H1 (cell line): ENCODE data around the gene C2orf42. TPM values are rescaled to one million over a fixed set of nuclear protein-coding genes. Genes with fewer than 3 reads are reported as not detected.

Experiments used
- CTCF ChIA-PET: fragments of 300-600 bp; sonication (Branson Sonifier 250); formaldehyde crosslinking; loops from one replicate; lab custom pipeline; 2021; ENCODE audit not compliant: partially characterized antibody; lab: Charles Lee
- POLR2A ChIA-PET: fragments of 300-600 bp; sonication (Branson Sonifier 250); formaldehyde crosslinking; loops from one replicate; lab custom pipeline; 2021; ENCODE audit warnings: inconsistent platforms; ENCODE audit not compliant: partially characterized antibody; lab: Charles Lee
- DNase-seq, 2 experiments: peaks; one replicate each; pipeline versions ENCODE4 v3.0.0 to v3.0.0-alpha.2; 2010 to 2022; ENCODE audit warnings: low spot score in 2 of 2, low read depth in 1 of 2, mixed read lengths in 1 of 2
- FAIRE-seq: peaks from 2 replicates; lab custom pipeline; 2011; peaks lifted over from hg19 to GRCh38; lab: Jason Lieb, UNC
- H2AFZ ChIP-seq: 2 replicates; pipeline ENCODE4 v1.8.1; 2012; ENCODE audit warnings: low read length, inconsistent platforms
- H2AK5ac ChIP-seq: 2 replicates; pipeline ENCODE4 v1.6.1; 2013; ENCODE audit warnings: low read depth, low read length
- H2BK120ac ChIP-seq: replicated peaks from 2 replicates; pipeline ENCODE3; 2013; ENCODE audit warnings: low read depth, low read length, inconsistent platforms
- H2BK12ac ChIP-seq: 2 replicates; pipeline ENCODE4 v1.6.1; 2013; ENCODE audit warnings: low read depth, low read length
- H2BK15ac ChIP-seq: 2 replicates; pipeline ENCODE4 v1.6.1; 2013; ENCODE audit warnings: low read length
- H2BK20ac ChIP-seq: 2 replicates; pipeline ENCODE4 v1.6.1; 2013; ENCODE audit warnings: low read length
- H2BK5ac ChIP-seq: 2 replicates; pipeline ENCODE4 v1.6.1; 2013; ENCODE audit warnings: low read depth, low read length
- H3K14ac ChIP-seq: 2 replicates; pipeline ENCODE4 v1.6.1; 2013; ENCODE audit warnings: inconsistent platforms; ENCODE audit not compliant: insufficient read length
- H3K18ac ChIP-seq: 2 replicates; pipeline ENCODE4 v1.6.1; 2013; ENCODE audit warnings: low read length; ENCODE audit errors: extremely low read depth
- H3K23ac ChIP-seq: 2 replicates; pipeline ENCODE4 v1.6.1; 2013; ENCODE audit warnings: inconsistent platforms; ENCODE audit not compliant: insufficient read length
- H3K23me2 ChIP-seq: 2 replicates; pipeline ENCODE4 v1.6.1; 2013; ENCODE audit warnings: low read depth, low read length
- H3K27ac ChIP-seq: 2 replicates; pipeline ENCODE4 v1.6.1; 2011; ENCODE audit warnings: low read depth, low read length, inconsistent platforms
- H3K27me3 ChIP-seq, 4 experiments: replicated peaks in 1 of 4; 1 replicate in 1 of 4; 2 replicates in 3 of 4; pipeline versions ENCODE4 v1.6.1 to v1.8.1; 2011 to 2013; ENCODE audit warnings: low read length in 3 of 4, mild to moderate bottlenecking in 3 of 4, inconsistent platforms in 2 of 4, mixed read lengths in 2 of 4, moderate library complexity in 1 of 4; ENCODE audit not compliant: control insufficient read depth in 3 of 4, insufficient read depth in 3 of 4; ENCODE audit errors: extremely low read depth in 1 of 4
- H3K36me3 ChIP-seq, 4 experiments: 2 replicates each; pipeline versions ENCODE4 v1.6.1 to v1.8.1; 2011 to 2013; ENCODE audit warnings: mild to moderate bottlenecking in 4 of 4, low read length in 3 of 4, moderate library complexity in 2 of 4, control low read depth in 1 of 4, inconsistent platforms in 1 of 4; ENCODE audit not compliant: insufficient read depth in 4 of 4, control insufficient read depth in 2 of 4
- H3K4ac ChIP-seq: replicated peaks from 2 replicates; pipeline ENCODE3; 2013; ENCODE audit warnings: low read length, low read depth, mixed read lengths, inconsistent platforms; ENCODE audit not compliant: insufficient read length
- H3K4me1 ChIP-seq, 4 experiments: replicated peaks in 1 of 4; 1 replicate in 1 of 4; 2 replicates in 3 of 4; pipeline versions ENCODE4 v1.6.1 to v1.8.1; 2011 to 2013; ENCODE audit warnings: low read length in 3 of 4, inconsistent platforms in 2 of 4, mixed read lengths in 1 of 4; ENCODE audit not compliant: insufficient read depth in 4 of 4, control insufficient read depth in 3 of 4
- H3K4me2 ChIP-seq, 2 experiments: 2 replicates each; pipeline versions ENCODE4 v1.6.1 to v1.8.1; 2011 to 2013; ENCODE audit warnings: low read depth in 2 of 2, low read length in 2 of 2, control low read depth in 1 of 2, inconsistent platforms in 1 of 2, mild to moderate bottlenecking in 1 of 2; ENCODE audit not compliant: insufficient read depth in 1 of 2
- H3K4me3 ChIP-seq, 4 experiments: fragments of 200-600, 300-600 bp in 1 of 4; sonication (generic), shearing (Covaris generic), sonication (Bioruptor Twin) in 1 of 4; 2 replicates each; pipeline versions ENCODE4 v1.5.1 to v1.8.1; 2011 to 2016; ENCODE audit warnings: low read length in 4 of 4, low read depth in 3 of 4, control low read depth in 2 of 4, inconsistent platforms in 2 of 4, mild to moderate bottlenecking in 2 of 4, mixed read lengths in 1 of 4, moderate library complexity in 1 of 4; ENCODE audit not compliant: insufficient read depth in 2 of 4; ENCODE audit errors: extremely low read depth in 1 of 4
- H3K56ac ChIP-seq: replicated peaks from 2 replicates; pipeline ENCODE3; 2013; ENCODE audit warnings: low read depth, mild to moderate bottlenecking, mixed read lengths, low read length, inconsistent platforms; ENCODE audit not compliant: insufficient read length
- H3K79me1 ChIP-seq: 2 replicates; pipeline ENCODE4 v1.6.1; 2013; ENCODE audit warnings: low read depth, low read length, control low read depth
- H3K79me2 ChIP-seq, 2 experiments: 2 replicates each; pipeline versions ENCODE4 v1.6.1 to v1.8.1; 2012 to 2013; ENCODE audit warnings: low read length in 2 of 2, mild to moderate bottlenecking in 2 of 2, inconsistent platforms in 1 of 2; ENCODE audit not compliant: insufficient read depth in 2 of 2, control insufficient read depth in 1 of 2
- H3K9ac ChIP-seq, 4 experiments: replicated peaks in 1 of 4; 1 replicate in 1 of 4; 2 replicates in 3 of 4; pipeline versions ENCODE4 v1.6.1 to v1.8.1; 2011 to 2013; ENCODE audit warnings: low read depth in 3 of 4, low read length in 3 of 4, control low read depth in 2 of 4, mild to moderate bottlenecking in 2 of 4, moderate library complexity in 2 of 4, inconsistent platforms in 1 of 4; ENCODE audit errors: extremely low read depth in 1 of 4
- H3K9me3 ChIP-seq, 2 experiments: 2 replicates each; pipeline versions ENCODE4 v1.6.1 to v1.8.1; 2012 to 2013; ENCODE audit warnings: mild to moderate bottlenecking in 2 of 2, moderate library complexity in 2 of 2, control low read depth in 1 of 2, inconsistent platforms in 1 of 2, low read depth in 1 of 2, low read length in 1 of 2, mixed read lengths in 1 of 2; ENCODE audit not compliant: insufficient read depth in 2 of 2
- H4K20me1 ChIP-seq, 2 experiments: replicated peaks in 1 of 2; 2 replicates each; pipeline versions ENCODE3 to v1.8.1; 2011 to 2013; ENCODE audit warnings: inconsistent platforms in 2 of 2, low read length in 2 of 2, mild to moderate bottlenecking in 1 of 2; ENCODE audit not compliant: insufficient read depth in 2 of 2, control insufficient read depth in 1 of 2
- H4K5ac ChIP-seq: 2 replicates; pipeline ENCODE4 v1.6.1; 2013; ENCODE audit warnings: low read length, low read depth, mixed read lengths, inconsistent platforms; ENCODE audit not compliant: insufficient read length
- H4K8ac ChIP-seq: 2 replicates; pipeline ENCODE4 v1.8.0; 2013; ENCODE audit warnings: mild to moderate bottlenecking, moderate library complexity, low read length, inconsistent platforms; ENCODE audit not compliant: insufficient read depth; ENCODE audit errors: extremely low read depth
- H4K91ac ChIP-seq: replicated peaks from 2 replicates; pipeline ENCODE3; 2013; ENCODE audit warnings: low read length, mixed read lengths, inconsistent platforms; ENCODE audit not compliant: insufficient read length
- NANOG ChIP-seq: IDR thresholded peaks from 2 replicates; pipeline ENCODE4 v1.6.1; 2011; ENCODE audit warnings: low read length, low read depth, mild to moderate bottlenecking, inconsistent platforms; ENCODE audit not compliant: insufficient read depth, poor library complexity, severe bottlenecking
- RXRA ChIP-seq: IDR thresholded peaks from 2 replicates; pipeline ENCODE4 v1.6.1; 2011; ENCODE audit warnings: low read depth, mild to moderate bottlenecking, low read length, moderate library complexity; ENCODE audit not compliant: insufficient read depth
- SIX5 ChIP-seq: IDR thresholded peaks from 2 replicates; pipeline ENCODE4 v1.6.1; 2011; ENCODE audit warnings: mild to moderate bottlenecking, low read depth, low read length
- TAF1 ChIP-seq: IDR thresholded peaks from 2 replicates; pipeline ENCODE4 v1.6.1; 2011; ENCODE audit warnings: mild to moderate bottlenecking, low read depth, low read length
- ZNF274 ChIP-seq: IDR thresholded peaks from 2 replicates; pipeline ENCODE4 v1.7.0; 2012; ENCODE audit warnings: low read length, borderline replicate concordance; ENCODE audit errors: extremely low read depth
- WGBS, 2 experiments: shearing (Covaris generic) in 1 of 2; methylation state at CpG; one replicate each; pipeline versions ENCODE4 v1.1.6 to v1.1.7; 2013 to 2015; ENCODE audit warnings: low lambda C conversion rate in 2 of 2, mixed read lengths in 2 of 2, inconsistent platforms in 1 of 2, low coverage in 1 of 2, missing lambda C conversion rate in 1 of 2; ENCODE audit not compliant: insufficient replicate concordance in 2 of 2, insufficient coverage in 1 of 2, insufficient read length in 1 of 2; ENCODE audit errors: extremely low coverage in 1 of 2, missing lambda C conversion rate in 1 of 2; 5-methylcytosine and 5-hydroxymethylcytosine counted together
- polyA plus RNA-seq, 7 experiments: library from polyadenylated mRNA; depleted of rRNA in 3 of 7; stranded (reverse) in 5 of 7; unstranded in 2 of 7; fragments of >200 nt in 5 of 7; fragments of 200-250 nt in 2 of 7; gene quantifications; 1 replicate in 5 of 7; 2 replicates in 1 of 7; 4 replicates in 1 of 7; pipeline versions ENCODE4 v1.2.1 to v1.2.3, GENCODE V29; 2011 to 2013; ENCODE audit warnings: missing spikeins in 2 of 7, mixed read lengths in 2 of 7
- total RNA-seq: library from RNA; stranded (reverse); fragmentation: NEBNext Ultra II Directional; extraction: Animal tissue kit (Norgen Biotek cat#: 25700); gene quantifications from 2 replicates; pipeline ENCODE4 v1.2.1, GENCODE V29; 2021

C2orf42 gene
- total and polyA plus RNA-seq, 2 of the 8 experiments (the other 6 are each of a cell fraction or from before 2014, with no cell fraction given): 3.9 to 10.7 TPM

- H3K27me3 ChIP-seq: no peaks in the 10 kb centered on the region
- H3K4me1 ChIP-seq: peaks cover 2 to 12% (median 8%) of the 10 kb centered on the region in 4 experiments; a peak in 5 of 7 replicates
- H3K18ac ChIP-seq: no peak overlapping the region
- H2BK15ac ChIP-seq: no peak overlapping the region
- H3K23me2 ChIP-seq: no peaks in the 10 kb centered on the region
- no peak overlapping the region for H2BK5ac ChIP-seq
- no peak overlapping the region for H3K27ac ChIP-seq
- H2BK20ac ChIP-seq: no peak overlapping the region
- WGBS, 2 experiments: 75% methylated on average over 1 of the region's 1 CpG; no CpG with 5 or more reads in 1 of the 2 experiments
- H2BK120ac ChIP-seq: no peak overlapping the region
- no peaks in the 10 kb centered on the region for H3K79me1 ChIP-seq
- no peak overlapping the region for H2AFZ ChIP-seq
- ChIA-PET CTCF (interaction anchor here (0.6 kb wide), 1 partner anchor 39 kb away, joined by 3 read pairs; no protein-coding TSS in a partner anchor), POLR2A (interaction anchor here (1.2 to 51.3 kb wide), 7 partner anchors 10 to 219 kb away, joined by 3 to 1553 read pairs (median 9); partner anchors contain the start of genes C2orf42 and PCBP1)
- H4K91ac ChIP-seq: no peak overlapping the region
- no peak overlapping the region for H2BK12ac ChIP-seq
- no peak overlapping the region for H3K56ac ChIP-seq
- no peak overlapping the region for H3K4me2 ChIP-seq
- H3K79me2 ChIP-seq: no peaks in the 10 kb centered on the region
- H3K36me3 ChIP-seq: no peaks in the 10 kb centered on the region
- no peak overlapping the region for H4K8ac ChIP-seq
- FAIRE-seq (no peak), DNase-seq (no peak)
- no peak overlapping the region for H3K4ac ChIP-seq
- H4K20me1 ChIP-seq: no peaks in the 10 kb centered on the region
- H3K9me3 ChIP-seq: no peaks in the 10 kb centered on the region
- no peak for TF ChIP-seq TAF1
- TF ChIP-seq ZNF274: no peak
- TF ChIP-seq RXRA: no peak
- TF ChIP-seq NANOG: no peak
- no peak for TF ChIP-seq SIX5
- no peak overlapping the region for H3K4me3 ChIP-seq
- H3K9ac ChIP-seq: no peak overlapping the region
- no peak overlapping the region for H3K23ac ChIP-seq
- no peak overlapping the region for H4K5ac ChIP-seq
- H3K14ac ChIP-seq: no peak overlapping the region
- no peak overlapping the region for H2AK5ac ChIP-seq
Measured at GRCh38 chr2:70133127-70133452, 57.7 kb downstream of the C2orf42 start.
